ENCODE data around the gene STK39. TPM values are rescaled to one million over a fixed set of nuclear protein-coding genes. Genes with fewer than 3 reads are reported as not detected.
"Not testable (repeated sequence)": the region's sequence is repeated elsewhere in the genome, so short reads cannot be mapped to it uniquely, and the experiment has no call there.

Gene STK39
- total RNA-seq, 3 donors from 2014 or later, result 16.4 to 22.9 (median 19.2) TPM

DNA sequence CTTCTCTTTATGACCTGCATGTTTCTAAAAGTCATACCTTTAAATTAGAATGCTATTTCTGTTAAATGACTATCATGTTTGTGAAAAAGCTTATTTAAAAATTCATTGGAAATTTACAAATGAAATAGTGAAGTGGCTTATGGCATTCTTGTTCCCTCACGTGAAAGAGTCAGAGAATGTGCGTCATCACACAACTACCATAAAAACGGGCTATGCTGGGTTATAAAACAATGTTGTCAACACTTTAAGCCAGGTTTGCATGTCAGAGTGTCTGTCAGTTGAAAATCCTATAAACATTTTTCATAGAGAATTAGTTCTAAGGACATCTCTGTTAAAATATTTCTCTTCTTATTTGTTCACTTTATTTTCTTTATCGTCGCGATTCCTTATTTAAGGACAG is 42.5 kb upstream of the STK39 start:
- no peaks in the 10 kb centered on the region for H3K27me3 ChIP-seq
- no peak overlapping the region for H3K27ac ChIP-seq
- TF ChIP-seq POLR2AphosphoS5 (IDR thresholded peaks at IDR 0.05) (no peak), POLR2A (IDR thresholded peaks at IDR 0.05) (no peak)
- H3K4me1 ChIP-seq, result no peaks in the 10 kb centered on the region
- H3K4me3 ChIP-seq, result no peak overlapping the region
- no peaks in the 10 kb centered on the region for H3K36me3 ChIP-seq
- intact Hi-C loops (cut with DNase I; ENCODE audit: low total_unique reads), result no loop called here
- H3K9me3 ChIP-seq, result no peaks in the 10 kb centered on the region
- no peak for DNase-seq (ENCODE audit: low spot score in 2 of 2)

DNA sequence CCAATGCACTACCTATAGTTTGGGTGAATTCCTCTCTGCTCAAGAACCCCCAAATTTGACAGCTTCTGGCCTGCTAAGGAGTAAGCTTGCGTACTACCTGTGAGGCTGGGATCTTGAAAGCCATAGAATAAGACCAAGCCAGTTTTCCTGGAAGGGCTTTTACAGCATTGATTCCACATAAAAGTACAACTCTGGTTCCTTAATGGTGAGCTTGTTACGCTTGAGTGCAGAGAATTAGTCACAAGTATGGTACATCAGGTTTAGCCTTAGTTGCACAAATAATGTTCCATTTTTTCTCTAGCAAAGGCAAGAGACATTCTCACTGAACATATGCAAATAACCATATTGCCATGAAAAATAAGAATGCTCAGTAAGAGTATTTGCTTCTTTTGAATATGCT is 39.1 kb upstream of the STK39 start:
- no peak for DNase-seq (ENCODE audit: low spot score in 2 of 2)
- intact Hi-C loops (cut with DNase I; ENCODE audit: low total_unique reads), result no loop called here
- H3K4me3 ChIP-seq, result no peak overlapping the region
- no peaks in the 10 kb centered on the region for H3K36me3 ChIP-seq
- H3K27ac ChIP-seq, result no peak overlapping the region
- no peaks in the 10 kb centered on the region for H3K4me1 ChIP-seq
- no peaks in the 10 kb centered on the region for H3K9me3 ChIP-seq
- TF ChIP-seq POLR2A (IDR thresholded peaks at IDR 0.05) (no peak), POLR2AphosphoS5 (IDR thresholded peaks at IDR 0.05) (no peak)
- TF ChIP-seq, protein P1, sequence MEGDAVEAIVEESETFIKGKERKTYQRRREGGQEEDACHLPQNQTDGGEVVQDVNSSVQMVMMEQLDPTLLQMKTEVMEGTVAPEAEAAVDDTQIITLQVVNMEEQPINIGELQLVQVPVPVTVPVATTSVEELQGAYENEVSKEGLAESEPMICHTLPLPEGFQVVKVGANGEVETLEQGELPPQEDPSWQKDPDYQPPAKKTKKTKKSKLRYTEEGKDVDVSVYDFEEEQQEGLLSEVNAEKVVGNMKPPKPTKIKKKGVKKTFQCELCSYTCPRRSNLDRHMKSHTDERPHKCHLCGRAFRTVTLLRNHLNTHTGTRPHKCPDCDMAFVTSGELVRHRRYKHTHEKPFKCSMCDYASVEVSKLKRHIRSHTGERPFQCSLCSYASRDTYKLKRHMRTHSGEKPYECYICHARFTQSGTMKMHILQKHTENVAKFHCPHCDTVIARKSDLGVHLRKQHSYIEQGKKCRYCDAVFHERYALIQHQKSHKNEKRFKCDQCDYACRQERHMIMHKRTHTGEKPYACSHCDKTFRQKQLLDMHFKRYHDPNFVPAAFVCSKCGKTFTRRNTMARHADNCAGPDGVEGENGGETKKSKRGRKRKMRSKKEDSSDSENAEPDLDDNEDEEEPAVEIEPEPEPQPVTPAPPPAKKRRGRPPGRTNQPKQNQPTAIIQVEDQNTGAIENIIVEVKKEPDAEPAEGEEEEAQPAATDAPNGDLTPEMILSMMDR (IDR thresholded peaks at IDR 0.05), result no peak
- no peaks in the 10 kb centered on the region for H3K27me3 ChIP-seq

DNA sequence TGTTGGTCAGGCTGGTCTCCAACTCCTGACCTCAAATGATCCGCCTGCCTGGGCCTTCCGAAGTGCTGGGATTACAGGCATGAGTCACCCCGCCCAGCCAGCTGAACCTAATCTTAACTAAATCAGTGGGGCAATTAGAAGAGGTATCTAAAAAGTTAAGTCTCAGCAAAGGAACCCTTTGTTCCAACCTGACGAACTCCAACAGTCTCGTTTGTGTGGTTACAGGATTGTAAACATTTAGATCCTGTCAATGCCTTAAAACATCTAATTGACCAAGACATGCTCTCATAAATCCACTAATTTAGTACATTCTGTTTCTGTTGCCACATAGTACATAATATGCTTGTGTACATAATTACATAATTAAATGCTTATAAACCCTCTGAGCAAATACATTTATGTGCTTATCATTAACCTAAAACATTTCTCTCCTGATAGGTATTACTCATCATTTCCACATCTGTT is 31.1 kb upstream of the STK39 start:
- Histone ChIP-seq H3K27me3 (no peaks in the 10 kb centered on the region), H3K4me3 (no peak overlapping the region), H3K36me3 (no peaks in the 10 kb centered on the region), H3K9me3 (no peaks in the 10 kb centered on the region), H3K4me1 (no peaks in the 10 kb centered on the region), H3K27ac (no peak overlapping the region)
- DNase-seq (ENCODE audit: low spot score in 2 of 2), result no peak
- TF ChIP-seq, protein P1 (IDR thresholded peaks at IDR 0.05), result no peak
- TF ChIP-seq POLR2A (IDR thresholded peaks at IDR 0.05), result no peak
- no peak for TF ChIP-seq POLR2AphosphoS5 (IDR thresholded peaks at IDR 0.05)
- intact Hi-C loops (cut with DNase I; ENCODE audit: low total_unique reads), result no loop called here

DNA sequence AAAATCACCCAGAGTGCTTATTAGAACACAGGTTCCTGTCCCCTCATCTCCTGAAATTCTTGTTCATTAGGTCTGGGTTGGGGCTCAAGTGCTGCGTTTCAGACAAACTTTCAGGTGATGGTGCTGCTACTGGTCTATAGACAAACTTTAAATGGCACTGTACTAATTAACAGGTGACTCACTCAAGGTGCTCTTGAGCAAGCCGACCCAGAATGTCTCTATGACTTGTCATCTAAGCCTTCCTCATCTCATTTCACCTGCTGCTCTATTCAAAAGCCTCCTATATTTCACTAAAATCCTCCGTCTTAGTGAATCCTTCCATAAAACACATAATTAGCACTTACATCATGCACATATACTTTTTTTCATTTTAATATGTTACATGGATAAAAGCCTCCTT is 29.9 kb upstream of the STK39 start:
- TF ChIP-seq, protein P1 (IDR thresholded peaks at IDR 0.05), result no peak
- TF ChIP-seq POLR2A (IDR thresholded peaks at IDR 0.05) (no peak), POLR2AphosphoS5 (IDR thresholded peaks at IDR 0.05) (no peak)

DNA sequence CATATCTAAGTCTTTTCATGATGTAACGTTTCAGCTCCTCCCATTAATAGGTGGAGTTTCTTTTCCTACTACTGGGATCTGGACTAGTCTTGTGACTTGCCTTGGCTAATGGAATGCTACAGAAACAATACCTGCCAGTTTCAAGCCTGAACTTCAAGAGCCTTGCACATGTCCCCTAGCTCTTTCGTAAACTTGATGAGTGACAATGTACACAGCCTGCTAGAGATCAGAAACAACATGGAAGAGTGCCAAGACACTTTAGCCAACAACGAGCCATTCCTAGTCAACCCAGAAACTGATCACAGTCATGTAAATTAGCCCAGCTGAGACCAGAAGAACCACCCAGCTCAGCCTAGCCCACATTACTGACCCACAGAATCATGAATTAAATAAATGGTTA is 24.8 kb upstream of the STK39 start:
- Histone ChIP-seq H3K27me3 (no peaks in the 10 kb centered on the region), H3K27ac (no peak overlapping the region), H3K4me3 (no peak overlapping the region), H3K36me3 (no peaks in the 10 kb centered on the region), H3K9me3 (no peaks in the 10 kb centered on the region), H3K4me1 (no peaks in the 10 kb centered on the region)
- TF ChIP-seq POLR2A (IDR thresholded peaks at IDR 0.05), result no peak
- TF ChIP-seq POLR2AphosphoS5 (IDR thresholded peaks at IDR 0.05), result no peak
- TF ChIP-seq, protein P1 (IDR thresholded peaks at IDR 0.05), result no peak
- intact Hi-C loops (cut with DNase I; ENCODE audit: low total_unique reads), result no loop called here
- DNase-seq (ENCODE audit: low spot score in 2 of 2), result no peak

More for the DNA sequence above, 29.9 kb upstream of the STK39 start:
- no peak for DNase-seq (ENCODE audit: low spot score in 2 of 2)
- intact Hi-C loops (cut with DNase I; ENCODE audit: low total_unique reads), result no loop called here
- Histone ChIP-seq H3K9me3 (no peaks in the 10 kb centered on the region), H3K27me3 (no peaks in the 10 kb centered on the region), H3K4me3 (no peak overlapping the region), H3K27ac (no peak overlapping the region), H3K36me3 (no peaks in the 10 kb centered on the region), H3K4me1 (no peaks in the 10 kb centered on the region)

DNA sequence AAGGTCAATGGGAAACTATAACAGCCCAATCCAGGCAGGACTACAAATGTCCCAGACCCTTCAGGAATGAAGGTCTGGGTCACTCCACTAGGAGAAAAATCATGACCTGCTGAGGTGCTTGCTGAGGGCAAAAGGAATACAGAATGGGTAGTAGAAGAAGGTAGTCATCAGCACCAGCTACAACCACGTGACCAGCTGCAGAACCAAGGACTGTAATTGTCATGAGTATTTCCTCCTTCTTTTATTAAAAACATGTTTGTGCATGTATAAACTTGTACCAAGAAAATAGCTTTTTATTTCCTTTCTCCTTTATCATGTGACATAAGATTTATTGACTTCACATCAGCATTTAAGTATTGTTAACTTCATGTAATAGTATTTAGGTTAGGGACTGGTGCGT is 15.5 kb upstream of the STK39 start:
- intact Hi-C loops (cut with DNase I; ENCODE audit: low total_unique reads); H3K27ac ChIP-seq; H3K4me1 ChIP-seq; H3K36me3 ChIP-seq; H3K4me3 ChIP-seq; DNase-seq (ENCODE audit: low spot score in 2 of 2); H3K27me3 ChIP-seq: not testable (repeated sequence)
- peaks cover 0 to 16% of the 10 kb centered on the region in 2 donors for H3K9me3 ChIP-seq
